GM18498 (cell line): ENCODE data around the gene VIM.
"Not testable (repeated sequence)": the region's sequence is repeated elsewhere in the genome, so short reads cannot be mapped to it uniquely, and the experiment has no call there.

Experiments used
- ATAC-seq: cut with Tn5 transposase; IDR thresholded peaks from one replicate; pipeline ENCODE4 v1.9.1; 2021; ENCODE audit warnings: mild to moderate bottlenecking, moderate library complexity; ENCODE audit not compliant: unreplicated experiment

VIM gene

DNA sequence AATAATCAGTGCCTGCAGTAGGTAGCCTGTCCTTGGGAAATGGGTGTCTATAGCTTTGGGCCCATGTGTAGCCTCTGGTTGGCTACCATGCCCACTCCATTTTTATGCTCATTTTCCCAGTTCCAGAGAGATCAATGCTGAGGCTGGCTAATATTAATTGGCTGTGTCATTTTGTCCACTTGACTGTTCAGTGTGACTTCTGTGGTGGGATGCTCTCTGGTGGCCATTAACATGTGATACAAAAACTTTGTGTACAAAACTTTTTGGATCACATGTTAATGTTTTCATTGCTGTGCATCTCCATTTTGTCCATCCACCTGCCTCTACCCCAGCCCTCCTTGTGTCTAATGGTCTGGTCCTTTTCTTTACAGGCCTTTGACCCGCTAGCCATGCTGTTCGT lies 22.7 kb downstream of the VIM start:
- no peak for ATAC-seq

DNA sequence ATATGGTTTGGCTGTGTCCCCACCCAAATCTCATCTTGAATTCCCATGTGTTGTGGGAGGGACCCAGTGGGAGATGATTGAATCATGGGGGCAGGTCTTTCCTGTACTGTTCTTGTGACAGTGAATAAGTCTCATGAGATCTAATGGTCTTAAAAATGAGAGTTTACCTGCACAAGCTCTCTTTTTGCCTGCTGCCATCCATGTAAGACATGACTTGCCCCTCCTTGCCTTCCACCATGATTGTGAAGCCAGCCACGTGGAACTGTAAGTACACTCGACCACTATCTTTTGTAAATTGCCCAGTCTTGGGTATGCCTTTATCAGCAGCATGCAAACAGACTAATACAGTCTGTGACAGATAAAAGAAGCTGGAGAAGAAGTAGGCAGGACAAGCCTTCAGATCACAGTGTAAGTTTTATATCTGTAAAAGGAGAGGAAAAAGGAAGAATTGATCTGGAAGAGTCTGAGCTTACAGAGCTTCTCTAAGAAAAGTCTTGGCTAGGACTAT lies 26.6 kb downstream of the VIM start:
- not testable (repeated sequence) for ATAC-seq

DNA sequence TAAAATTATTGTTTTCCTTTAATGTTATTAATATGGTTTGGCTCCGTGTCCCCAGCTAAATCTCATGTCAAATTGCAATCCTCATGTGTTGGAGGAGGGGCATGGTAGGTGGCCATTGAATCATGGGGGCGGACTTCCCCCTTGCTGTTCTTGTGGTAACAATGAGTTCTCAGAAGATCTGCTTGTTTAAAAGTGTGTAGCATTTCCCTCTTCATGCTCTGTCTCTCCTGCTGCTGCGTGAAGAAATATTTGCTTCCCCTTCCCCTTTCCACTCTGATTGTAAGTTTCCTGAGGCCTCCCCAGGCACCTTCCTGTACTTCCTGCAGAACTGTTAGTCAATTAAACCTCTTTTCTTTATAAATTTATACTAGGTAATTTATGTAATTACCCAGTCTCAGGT lies 27.5 kb downstream of the VIM start:
- ATAC-seq, result no peak

DNA sequence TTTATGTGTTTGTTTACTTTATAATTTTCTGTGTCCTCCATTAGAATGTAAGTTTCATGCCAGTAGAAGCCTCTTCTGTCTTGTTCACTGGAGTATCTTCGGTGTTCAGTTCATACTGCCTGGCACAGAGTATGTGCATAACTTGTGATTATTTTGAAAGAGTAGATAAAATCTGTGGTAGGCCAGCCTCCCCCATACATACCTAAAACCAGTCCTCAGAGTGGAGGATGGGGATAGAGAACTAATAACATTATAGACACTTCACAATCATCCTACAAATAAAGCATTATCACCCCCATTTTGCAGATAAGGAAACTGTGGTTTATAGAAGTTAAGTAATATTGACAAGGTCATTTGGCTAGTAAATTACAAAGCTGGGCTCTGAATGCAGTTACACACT lies 28.0 kb downstream of the VIM start:
- ATAC-seq, result no peak

DNA sequence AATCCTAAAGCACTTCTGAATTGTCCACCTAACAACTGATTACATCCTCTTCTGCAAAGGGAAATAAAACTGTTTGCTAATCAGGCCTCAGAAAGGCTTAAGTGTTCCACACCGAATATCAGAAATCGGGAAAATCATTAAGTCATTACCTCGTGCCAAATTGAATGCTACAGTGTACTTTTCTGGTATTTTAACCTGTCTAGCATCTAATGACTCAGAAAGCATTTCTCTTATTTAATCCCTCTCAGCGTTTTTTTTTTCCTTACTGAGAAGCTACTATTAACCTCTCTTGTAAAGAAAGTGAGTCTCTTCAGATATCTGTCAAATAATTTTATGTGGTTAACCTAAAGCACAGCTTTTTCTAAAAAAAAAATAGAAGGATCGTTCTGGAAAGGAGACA lies 28.6 kb downstream of the VIM start:
- ATAC-seq, result no peak

DNA sequence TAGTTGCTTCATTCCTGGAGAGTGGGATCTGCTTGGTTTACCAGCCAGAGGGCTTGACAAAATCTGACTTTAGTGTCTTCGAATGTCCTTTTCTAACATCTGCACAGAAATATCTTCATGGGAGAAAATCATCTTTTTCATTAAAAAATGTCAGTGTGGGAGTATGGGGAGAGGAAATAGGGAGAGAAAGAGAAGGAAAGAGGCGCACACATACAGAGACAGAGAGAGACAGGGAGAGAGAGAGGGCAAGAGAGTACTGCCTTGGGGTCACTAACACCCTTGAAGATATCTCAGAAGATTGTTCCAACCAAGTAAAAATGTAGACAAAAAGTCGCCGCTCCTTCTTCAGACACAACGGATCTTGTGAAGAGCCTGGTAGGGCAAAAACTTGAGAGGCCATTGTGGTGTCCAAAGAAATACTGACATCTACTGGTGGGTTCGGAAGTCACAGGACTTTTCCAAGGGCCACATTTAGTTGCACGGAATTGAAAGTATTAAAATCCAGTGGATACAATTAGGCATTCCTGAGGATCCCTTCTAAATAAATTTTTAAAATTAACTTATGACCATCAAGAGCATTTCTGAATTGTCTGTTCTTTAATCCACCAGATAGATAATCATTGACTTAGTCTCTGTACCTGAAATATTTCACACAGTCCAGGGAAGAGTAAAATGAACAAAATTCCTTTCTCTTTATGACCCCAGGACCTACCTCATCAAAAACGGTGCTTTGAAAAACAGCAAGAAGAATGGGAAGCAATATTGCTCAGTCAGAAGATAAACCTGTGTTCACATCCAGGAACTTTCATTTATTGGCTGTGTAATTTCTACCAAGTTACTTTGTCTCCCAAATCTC lies 29.7 kb downstream of the VIM start:
- peak; percentile 80 for ATAC-seq

DNA sequence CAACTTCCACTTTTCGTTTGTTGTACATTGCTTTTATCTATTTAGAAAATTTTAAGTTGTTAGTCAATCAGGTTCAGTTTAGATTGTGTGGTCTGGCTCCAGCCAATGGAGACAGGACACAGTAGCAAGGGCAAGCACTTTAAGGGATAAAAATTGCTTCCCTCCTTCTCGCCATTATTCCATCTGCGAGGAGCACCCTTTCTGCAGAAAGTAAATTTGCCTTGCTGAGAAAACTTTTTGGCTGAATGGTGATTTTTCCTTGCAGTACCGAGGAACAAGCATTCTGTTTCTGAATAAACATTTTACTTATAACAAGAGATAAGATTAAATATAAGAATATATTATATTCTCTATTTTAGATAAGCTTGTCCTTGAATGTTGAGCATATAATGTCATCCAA lies 34.5 kb downstream of the VIM start:
- ATAC-seq, result no peak

DNA sequence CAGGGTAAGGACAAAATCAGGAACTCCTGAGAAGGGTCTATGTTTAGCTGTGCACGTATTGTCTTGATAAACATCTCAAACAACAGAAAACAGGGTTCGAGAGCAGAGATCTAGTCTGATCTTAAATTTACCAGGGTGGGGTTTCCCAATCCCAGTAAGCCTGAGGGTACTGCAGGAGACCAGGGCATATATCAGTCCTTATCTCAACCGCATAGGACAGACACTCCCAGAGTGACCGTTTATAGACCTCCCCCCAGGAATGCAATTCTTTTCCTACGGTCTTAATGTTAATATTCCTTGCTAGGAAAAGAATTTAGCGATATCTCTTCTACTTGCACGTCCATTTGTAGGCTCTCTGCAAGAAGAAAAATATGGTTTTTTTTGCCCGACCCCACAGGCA lies 35.5 kb downstream of the VIM start:
- ATAC-seq, result no peak

DNA sequence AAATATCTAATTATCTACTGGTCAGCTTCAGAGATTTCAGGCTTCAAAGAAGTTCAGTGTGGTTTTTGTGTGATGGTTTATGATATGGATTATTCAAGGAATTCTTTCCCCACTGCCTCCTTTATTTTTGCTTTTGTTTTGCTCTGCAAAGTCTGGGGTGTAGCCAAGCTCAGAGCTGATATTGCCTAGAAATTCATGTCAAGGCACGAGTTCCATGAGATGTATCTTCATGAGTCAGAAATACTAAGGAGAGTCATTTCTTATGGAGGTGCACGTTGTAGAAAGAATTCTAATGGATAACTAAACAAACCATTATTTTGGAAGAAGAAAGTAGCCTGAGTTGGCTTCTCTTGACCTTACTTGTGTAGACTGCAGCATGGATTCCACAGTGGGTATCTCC lies 37.4 kb downstream of the VIM start:
- ATAC-seq, result no peak

DNA sequence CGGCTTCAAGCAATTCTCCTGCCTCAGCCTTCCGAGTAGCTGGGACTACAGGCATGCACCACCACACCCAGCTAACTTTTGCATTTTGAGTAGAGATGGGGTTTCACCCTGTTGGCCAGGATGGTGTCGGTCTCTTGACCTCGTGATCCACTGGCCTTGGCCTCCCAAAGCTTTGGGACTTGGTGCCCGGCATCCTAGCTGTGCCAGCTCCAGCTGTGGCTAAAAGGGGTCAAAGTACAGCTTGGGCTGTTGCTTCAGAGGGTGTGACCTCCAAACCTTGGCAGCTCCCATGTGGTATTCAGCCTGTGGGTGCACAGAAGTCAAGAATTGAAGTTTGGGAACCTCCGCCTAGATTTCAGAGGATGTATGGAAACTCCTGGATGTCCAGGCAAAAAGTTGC lies 38.5 kb downstream of the VIM start:
- not testable (repeated sequence) for ATAC-seq

DNA sequence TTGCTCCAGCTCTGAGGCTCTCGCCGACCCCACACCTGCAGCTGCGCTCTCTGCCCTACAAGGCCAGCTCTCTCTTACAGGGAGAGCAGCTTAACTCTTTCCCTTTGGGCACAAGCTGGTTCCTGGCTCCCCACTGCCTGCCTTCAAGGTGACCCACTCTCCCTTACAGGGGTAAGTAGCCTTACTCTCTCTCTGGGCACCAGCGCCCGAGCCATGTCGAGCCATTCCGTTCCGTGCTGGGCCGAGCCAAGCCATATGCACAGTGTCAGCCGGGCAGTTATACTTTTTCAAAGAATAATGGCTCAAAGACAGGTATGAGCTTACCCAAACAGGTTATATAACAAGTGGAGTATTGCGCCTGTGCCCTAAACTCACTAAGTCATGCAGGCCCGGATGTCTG lies 44.6 kb downstream of the VIM start:
- no peak for ATAC-seq

DNA sequence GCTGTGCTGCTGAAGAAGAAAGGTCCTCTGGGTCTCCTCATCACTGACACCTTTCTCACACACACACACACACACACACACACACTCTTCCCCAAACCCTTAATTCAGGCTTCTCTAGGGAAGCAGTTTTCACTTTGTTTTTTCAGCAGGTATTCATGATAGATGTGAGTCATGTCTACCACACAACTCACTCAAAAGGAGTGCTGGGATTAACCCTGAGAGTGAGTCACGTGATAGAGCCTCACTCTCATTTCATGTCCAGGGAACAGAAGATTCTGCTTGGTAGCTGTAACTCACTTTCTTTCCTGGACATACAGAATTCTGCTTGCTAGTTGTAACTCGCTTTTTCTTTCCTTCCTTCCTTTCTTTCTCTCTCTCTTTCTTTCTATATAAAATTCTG lies 45.4 kb downstream of the VIM start:
- no peak for ATAC-seq

DNA sequence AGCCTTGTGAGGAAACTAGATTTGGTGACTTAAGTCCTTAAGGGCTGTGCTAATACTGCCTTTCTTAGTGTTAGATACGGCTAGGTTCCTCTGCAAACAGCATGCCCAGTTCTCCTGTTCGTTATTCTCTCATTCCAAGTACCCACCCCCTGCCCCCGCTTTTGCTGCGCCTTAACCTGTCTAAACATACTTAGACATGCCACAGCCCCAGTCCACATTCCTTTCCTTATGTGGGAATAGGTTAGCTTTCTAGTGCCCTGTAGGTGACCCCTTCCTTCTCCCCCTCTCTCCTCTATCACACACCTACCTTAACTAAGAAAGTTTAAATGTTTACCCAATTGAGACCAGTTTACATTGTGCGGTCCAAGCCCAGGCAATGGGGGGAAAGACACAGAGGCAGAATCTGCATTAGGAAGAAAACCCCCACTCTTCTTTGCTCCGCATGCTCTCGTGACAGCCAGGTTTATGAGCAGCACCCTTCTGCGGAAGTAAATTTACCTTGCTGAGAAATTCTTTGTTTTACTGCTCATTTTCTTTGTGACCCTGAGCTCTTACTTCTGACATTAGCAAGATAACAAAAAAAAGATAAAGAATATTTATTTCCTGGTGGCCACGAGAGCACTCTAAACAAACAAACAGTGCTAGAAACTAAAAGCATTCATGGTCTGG lies 48.8 kb downstream of the VIM start:
- no peak for ATAC-seq

DNA sequence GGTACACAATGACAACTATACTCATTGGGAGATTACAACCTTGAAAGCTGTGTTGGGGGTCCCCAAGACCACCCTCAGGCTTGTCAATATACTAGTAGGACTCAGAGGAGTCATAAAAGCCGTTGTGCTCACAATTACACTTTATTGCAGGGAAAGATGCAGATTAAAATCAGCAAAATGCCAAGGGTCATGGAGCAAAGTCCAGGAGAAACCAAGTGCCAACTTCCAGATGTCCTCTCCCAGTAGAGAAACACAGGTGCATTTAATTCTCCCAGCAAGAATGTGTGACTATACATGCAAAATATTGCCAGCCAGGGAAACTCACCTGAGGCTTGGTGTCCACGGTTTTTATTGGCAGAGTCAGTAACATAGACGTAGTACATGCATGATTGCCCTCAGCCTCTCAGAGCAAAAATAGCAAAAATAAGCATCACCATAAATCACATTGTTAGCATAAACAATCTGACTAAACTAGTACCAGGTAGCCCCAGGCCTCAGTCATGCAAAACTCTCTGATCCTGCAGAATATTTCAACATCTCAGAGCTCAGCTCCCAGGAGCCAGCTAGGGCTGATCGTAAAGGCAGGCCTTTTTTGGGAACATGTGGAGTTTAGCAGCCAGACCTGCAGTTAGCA lies 50.7 kb downstream of the VIM start:
- ATAC-seq, result no peak

DNA sequence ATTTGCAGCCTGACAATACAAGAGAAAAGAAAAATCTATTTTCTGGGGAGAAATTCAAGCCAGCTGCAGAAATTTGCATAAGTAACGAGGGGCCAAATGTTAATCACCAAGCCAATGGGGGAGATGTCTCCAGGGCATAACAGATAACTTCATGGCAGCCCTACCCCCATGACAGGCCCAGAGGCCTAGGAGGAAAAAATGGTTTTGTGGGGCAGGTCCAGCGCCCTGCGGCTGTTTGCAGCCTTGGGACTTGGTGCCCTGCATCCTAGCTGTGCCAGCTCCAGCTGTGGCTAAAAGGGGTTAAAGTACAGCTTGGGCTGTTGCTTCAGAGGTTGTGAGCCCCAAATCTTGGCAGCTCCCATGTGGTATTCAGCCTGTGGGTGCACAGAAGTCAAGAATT lies 54.3 kb downstream of the VIM start:
- ATAC-seq, result no peak

DNA sequence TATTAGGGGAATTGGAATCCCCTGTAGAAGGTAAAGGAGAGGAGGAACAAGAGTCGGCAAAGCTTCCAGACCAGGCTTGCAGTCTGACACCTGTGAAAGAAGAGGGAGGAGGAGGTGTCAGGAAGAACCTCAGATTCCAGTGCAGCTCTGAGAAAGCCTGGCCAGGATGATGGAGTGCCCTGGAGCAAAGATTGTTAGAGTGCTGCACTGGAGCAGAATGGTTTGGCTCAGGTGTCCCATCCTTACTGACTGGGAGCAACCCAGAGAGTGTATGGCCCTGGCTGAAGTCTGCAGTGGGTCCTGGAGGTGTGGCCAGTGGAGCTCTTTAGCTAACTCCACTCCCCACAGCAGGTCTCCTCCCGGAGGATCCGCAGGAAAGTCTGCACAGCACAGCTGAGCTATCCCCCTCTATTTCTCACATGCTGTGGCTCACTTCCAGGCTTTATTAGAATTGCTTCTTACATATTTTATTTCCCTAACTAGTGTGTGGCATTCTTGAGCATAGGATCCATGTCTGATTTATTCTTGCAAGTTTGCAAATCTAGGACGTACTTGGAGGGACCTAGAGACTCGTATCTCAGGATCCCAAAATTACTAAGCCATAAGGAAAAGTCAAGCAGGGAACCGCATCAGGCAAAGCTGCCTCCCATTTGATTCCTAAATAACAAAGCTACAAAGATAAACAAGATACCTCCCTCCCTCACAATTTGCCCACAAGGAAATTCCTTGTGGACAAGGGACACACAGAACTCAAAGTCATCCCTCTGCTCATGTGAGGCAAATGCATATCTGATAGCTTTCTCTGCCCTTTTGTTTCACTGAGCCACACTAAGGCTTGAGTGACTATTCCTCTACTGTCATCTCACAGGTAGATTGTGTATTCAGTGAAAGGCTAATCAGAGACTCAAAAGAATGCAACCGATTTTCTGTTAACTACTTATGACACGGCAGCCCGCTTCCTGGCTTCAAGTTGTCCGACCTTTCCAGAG lies 58.8 kb downstream of the VIM start:
- no peak for ATAC-seq
